HL-60 (cell line): ENCODE measurements around the gene TMTC2.

Experiments
- CTCF ChIP-seq: IDR thresholded peaks from one replicate; pipeline ENCODE4 v1.5.1; 2011; ENCODE audit warnings: low read length, control low read depth, inconsistent platforms; ENCODE audit not compliant: insufficient read depth
- GABPA ChIP-seq: IDR thresholded peaks from 2 replicates; pipeline ENCODE4 v1.6.1; 2012; ENCODE audit warnings: low read depth
- POLR2AphosphoS5 ChIP-seq: IDR thresholded peaks from 2 replicates; pipeline ENCODE4 v1.6.1; 2012; ENCODE audit warnings: low read depth
- REST ChIP-seq: IDR thresholded peaks from 2 replicates; pipeline ENCODE4 v1.6.1; 2012; ENCODE audit warnings: low read depth; ENCODE audit not compliant: insufficient replicate concordance

GRCh38 chr12:82818271-82819035 is 131.7 kb downstream of the TMTC2 start:
- TF ChIP-seq GABPA (no peak), CTCF (no peak), POLR2AphosphoS5 (no peak), REST (no peak)
